NCI-H526 treated with DMSO at 0.1 percent for 48 hours (cell line): ENCODE results near the gene RSRC1.
"Not testable (repeated sequence)": the region's sequence is repeated elsewhere in the genome, so short reads cannot be mapped to it uniquely, and the experiment has no call there.

Experiments used
- DNase-seq: peaks from one replicate; lab custom pipeline; 2025; lab: John Stamatoyannopoulos, UW

RSRC1 gene

DNA sequence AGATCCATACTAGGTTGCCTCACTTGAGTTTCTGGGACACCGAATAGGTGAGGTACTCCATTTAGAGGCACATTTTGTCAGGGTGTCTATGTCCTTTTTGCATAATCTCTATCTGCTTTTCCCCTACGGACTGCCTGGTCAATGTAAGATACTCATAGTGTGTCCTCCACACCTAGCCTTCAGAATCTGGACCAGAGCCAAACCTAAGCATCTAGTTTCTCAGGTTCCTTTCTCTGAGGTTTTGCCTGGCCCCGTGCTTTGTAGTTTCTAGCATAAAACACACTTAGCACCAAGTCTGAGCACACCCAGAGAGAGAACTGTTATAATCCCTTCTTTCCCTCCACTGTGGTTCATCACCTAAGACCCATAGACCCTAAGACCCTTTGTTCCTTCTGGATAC is 355.2 kb downstream of the RSRC1 start:
- no peak for DNase-seq

DNA sequence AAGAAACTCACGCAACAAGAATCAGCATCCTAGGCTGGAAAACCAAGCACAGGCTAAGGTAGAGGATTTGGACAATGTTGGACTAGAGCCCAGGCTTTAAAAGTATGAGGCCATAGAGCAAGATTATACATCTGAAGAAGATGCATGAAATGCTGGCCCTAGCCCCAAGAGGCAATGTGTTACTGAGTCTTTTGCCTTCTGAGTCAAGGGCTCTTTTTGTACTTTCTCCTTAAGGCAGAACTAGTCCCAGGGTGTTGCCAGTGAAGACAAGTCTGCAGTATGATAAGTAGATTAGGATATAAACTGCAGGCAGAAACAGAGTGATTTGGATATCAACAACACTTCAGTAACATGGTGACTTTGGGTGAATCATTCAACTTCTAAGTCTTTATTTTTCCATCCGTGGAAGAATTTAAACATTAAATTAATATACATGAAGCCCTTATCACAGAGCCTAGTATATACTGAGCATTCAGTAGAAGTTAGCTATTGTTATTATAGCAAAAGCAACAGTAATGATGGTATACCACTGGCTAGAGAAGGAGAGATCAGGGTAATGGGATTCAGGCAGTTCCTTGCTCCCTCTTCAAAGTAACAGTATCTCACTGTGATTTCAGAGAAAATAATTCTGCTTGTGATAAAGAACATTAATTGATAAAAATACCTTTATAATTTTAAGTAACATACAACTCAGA is 361.2 kb downstream of the RSRC1 start:
- DNase-seq, result no peak

DNA sequence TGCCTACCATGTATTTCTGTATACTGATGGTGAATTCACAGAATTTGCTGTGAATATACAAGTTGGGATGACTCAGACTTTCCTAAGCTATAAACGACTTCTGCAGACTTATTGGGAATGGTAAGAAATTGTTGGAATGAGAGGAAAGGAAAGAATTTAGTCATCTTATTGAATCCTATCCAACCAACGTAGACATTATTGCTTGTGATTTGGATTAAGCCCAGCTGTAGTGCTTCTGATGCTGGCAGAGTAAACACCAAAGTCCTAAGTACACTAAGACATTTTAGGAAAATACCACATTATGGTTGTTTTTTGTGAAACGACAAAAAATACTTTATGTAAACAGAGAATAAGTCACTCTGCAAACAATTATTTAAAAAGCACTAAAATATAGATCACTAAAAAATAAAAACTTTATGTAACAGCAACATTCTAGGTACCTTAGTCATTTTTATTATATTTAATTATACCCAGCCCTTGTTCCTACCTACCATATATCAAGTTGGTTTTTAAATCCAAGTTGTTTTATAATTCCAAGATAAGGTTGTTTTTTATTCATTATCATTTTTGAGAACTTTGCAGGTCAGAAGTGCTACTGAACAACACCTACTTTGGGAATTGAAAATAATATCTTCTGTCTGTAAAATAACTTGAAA is 361.9 kb downstream of the RSRC1 start:
- DNase-seq, result no peak

DNA sequence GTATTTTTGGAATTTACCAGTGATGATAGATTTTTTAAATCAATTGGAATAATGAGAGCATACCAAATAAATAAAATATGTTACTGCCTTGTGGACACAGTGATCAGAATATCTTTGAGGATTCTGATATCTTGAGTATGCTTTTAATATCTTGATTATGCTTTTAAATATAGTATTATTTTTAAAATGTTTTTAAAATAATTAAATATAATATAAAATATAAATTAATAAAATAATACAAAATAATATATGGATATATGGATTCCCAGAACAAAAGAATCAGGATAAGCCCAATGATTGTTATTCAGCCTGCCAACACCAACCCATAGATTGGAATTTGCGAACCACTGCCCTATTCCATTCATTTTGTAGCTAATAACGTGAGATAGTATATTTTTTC is 369.2 kb downstream of the RSRC1 start:
- DNase-seq, result no peak

DNA sequence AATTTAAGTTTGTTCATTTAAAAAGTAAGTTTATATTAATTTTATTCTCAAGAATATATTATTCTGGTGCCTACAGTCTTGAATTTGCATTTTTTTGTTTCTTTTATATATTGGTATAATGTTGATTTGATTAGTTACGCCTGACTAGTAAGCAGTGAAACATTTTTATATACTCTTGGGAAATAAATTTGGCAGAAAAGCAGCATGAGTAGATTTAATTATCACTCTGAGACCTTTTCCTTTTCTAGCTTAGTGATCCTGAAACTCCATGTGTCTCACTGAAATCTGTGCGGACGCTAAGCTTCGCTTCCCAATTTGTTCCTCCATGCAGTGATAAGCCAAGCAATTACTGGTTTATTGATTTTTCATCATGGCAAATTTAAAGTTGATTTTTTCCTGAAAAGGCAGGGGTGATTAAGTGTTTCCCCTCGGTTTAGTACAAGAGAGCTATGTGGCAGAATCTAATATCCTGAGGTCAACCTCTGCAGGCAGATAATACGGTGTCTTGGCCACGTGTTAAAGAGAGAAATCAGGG is 373.9 kb downstream of the RSRC1 start:
- no peak for DNase-seq

DNA sequence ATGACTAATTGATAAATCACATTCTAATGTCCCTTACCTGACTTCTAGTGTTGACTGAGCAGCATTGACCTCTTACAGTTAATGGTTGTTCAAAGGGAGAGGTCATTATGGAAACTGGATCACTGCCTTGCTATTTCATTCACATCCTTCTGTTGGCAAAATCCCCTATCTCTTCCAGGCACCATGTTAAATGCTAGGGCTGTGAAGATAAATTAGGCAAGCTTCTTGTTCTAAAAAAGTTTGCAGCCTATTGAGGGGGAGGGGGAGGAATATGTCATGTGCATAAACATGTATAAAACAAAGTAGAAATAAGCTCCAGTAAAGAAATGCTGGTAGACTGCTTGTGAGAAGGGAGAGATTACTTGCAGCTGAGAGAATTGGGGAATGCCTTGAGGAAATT is 376.3 kb downstream of the RSRC1 start:
- DNase-seq, result no peak

DNA sequence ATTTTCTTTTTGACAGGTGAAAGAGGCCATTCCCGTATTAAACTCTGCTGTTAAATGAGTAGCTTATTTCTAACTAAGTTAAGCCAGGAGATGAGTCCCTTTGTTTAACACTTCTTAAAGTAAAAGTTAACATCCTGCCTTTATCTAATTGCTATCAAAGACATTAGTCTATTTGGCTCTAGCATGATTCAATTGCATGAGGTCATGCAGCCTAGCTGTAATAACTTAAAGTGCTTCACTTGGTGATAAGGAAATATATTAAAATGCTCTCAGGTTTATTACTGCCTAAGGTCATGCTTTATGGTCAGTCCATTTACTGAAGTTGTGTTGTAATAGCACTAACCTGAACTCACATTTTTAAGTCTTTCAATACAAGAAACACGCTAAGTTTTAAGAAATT is 378.8 kb downstream of the RSRC1 start:
- no peak for DNase-seq

DNA sequence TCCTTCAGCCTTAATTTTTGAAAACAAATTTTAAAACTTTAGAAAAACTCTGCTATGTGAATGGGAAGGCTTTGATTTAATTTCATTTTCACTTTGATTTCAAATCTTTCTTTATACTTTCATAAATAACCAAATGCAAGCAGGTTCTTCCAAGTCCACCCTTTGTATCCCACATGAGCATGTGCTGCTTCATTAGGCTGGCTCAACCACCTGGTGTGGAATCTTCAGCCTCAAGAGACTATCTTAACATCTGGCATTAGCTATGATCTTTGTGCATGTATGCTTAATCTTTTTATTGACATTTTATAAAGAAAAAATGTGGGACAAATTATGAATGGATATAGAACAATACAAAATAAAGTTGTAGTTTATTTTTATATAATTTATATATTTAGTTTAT is 379.3 kb downstream of the RSRC1 start:
- DNase-seq, result no peak

DNA sequence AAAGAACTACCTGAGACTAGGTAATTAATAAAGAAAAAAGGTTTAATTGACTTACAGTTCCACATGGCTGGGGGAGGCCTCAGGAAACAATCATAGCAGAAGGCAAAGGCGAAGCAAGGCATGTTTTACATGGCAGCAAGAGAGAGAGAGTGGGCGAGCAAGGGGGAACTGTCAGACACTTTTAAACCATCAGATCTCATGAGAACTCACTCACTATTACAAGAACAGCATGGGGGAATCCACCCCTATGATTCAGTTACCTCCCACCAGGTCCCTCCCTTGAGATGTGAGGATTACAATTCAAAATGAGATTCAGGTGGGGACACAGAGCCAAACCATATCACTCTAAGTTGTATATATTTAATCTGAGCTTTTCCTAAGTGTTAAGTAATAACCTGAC is 382.1 kb downstream of the RSRC1 start:
- DNase-seq, result no peak

DNA sequence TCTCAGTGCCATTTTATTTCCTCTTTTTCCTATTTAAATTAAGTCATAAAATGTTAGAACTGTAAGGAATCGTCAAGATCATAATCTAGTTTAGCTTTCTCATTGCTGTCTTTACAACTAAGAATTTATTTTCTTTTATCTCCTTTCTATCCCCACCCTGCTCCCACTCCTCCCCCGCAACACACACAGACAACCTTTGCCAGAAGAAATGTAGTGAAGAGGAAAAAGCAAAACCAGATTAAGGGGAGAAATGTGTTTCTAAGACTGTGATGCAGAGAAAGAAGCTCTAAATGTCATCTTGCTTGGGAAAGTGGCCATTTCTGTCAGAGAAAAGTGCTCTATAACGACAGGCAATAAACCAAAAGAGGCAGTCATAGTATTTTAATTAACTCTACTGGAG is 382.8 kb downstream of the RSRC1 start:
- DNase-seq, result no peak

DNA sequence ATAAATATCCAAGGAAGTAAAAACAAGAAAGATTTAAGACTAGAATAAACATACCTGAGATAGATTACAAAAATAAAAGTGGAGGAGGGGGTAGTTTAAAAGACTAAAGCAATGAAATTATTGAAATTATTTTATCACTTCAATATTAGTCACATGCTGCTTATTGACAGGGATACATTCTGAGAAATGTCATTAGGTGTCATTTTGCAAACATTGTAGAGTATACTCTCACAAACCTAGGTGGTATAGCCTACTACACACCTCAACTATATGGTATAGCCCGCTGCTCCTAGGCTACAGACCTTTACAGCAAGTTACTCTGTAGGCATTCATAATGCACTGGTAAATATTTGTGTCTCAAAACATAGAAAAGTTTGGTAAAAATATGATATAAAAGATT is 384.0 kb downstream of the RSRC1 start:
- DNase-seq, result no peak

DNA sequence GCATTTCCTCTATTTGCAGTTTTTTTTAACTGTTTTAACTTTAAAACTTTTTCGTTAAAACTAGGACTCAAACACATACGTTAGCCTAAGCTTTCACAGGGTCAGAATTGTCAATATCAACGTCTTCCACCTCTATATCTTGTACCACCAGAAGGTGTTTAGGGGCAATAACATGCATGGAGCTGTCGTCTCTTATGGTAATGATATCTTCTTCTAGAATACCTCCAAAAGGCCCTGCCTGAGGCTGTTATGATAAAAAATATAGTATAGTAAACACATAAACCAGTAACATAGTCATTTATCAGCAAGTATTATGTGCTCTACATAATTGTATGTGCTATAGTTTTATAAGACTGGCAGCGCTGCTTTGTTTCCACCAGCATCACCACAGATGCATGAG is 384.8 kb downstream of the RSRC1 start:
- DNase-seq, result no peak

DNA sequence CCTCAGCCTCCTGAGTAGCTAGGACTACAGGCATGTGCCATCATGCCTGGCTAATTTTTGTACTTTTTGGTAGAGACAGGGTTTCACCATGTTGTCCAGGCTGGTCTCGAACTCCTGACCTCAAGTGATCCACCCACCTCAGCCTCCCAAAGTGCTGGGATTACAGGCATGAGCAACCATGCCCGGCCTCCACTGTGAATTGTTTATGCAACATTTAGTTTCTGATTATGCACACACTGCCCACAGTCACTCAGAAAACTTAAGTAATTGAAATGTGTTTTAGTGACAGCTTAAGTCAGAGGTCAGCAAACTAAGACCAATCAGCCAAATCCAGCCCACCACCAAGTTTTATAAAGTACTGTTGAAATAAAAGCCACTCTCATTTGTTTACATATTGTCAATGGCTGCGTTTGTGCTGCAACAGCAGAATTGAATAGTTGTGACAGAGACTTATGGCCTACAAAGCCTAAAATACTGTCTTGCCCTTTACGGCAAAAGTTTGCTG is 385.6 kb downstream of the RSRC1 start:
- DNase-seq, result not testable (repeated sequence)

DNA sequence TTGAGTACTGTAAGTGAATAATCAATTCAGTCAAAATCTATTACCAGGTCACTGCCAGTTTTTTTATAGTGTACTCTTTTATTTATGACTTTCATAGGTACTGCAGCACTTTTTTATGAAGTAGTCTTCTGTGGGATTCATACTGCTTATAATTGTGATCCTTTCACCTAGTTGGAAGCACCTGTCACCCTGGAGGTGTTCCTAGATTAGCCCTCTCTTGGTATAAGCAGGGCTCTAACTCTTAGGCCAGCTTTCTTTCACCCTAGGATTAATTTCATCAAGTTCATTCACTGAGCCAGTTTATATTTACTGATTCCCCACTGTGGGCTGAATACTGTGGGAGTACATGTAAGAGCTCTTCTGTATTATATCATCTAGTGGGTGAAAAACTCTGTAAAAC is 395.2 kb downstream of the RSRC1 start:
- no peak for DNase-seq

DNA sequence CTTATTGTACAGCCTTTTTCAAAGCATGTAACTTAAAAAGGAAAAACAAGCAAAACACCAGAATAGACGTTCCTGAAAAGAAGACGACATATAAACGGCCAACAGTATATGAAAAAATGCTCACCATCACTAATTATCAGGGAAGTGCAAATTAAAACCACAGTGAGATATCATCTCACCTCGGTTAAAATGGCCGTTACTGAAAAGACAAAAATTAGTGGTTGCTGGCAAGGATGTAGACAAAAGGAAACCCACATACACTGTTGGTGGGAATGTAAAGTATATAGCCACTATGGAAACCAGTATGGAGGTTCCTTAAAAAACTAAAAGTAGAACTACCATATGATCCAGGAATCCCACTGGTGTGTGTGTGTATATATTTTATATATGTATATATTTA is 396.6 kb downstream of the RSRC1 start:
- DNase-seq, result no peak

DNA sequence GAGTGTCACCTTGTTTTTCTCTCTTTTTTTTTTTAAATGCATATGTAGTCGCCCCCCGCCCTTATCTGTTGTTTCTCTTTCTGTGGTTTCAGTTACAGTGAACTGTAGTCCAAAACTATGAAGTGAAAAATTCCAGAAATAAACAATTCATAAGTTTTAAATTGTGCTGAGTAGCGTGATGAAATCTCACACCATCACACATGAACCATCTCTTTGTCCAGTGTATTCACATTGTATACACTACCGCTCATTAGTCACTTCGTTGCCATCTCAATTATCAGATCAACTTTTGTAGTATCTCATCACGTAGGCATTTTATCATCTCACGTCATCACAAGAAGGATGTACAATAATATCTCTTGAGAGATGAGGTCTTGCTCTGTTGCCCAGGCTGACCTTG is 398.6 kb downstream of the RSRC1 start:
- DNase-seq, result no peak

DNA sequence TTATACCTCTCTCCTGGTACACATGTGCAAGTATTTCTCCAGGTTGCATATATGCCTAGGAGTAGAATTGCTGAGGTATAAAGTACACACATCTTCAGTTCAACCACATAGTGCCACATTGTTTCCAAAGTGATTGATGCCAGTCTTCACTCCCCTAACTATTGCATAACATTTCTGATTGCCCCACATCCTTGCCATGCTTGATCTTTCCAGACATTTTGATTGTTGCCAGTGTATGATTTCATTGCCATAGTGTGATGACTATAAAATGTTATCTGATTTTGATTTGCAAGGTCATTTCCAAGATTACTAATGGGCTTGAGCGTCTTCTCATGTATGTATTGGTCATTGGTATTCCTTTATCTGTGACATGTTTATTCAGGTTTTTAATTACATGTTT is 400.0 kb downstream of the RSRC1 start:
- no peak for DNase-seq

DNA sequence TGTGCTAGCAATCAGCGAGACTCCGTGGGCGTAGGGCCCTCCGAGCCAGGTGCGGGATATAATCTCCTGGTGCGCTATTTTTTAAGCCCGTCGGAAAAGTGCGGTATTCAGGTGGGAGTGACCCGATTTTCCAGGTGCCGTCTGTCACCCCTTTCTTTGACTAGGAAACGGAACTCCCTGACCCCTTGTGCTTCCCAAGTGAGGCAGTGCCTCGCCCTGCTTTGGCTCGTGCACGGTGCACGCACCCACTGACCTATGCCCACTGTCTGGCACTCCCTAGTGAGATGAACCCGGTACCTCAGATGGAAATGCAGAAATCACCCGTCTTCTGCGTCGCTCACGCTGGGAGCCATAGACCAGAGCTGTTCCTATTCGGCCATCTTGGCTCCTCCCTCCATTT is 406.8 kb downstream of the RSRC1 start:
- not testable (repeated sequence) for DNase-seq

DNA sequence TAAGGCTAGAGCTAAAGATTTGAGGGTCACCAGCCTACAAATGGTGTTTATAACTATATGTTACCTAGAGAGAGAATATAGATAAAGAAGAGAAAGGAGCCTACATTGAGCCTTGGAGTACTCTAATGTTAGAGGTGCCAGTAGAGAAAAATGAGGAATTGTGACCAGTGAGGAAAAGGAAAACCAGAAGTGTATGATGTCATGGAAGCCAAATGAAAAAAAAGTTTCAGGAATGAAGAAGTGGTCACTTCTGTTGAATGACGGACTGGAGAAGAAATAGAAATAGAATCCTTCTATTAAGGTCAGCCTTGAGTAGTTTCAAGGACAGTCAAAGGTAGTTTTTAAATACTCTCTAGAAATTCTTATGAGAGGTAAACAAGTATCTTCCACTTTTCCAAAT is 409.9 kb downstream of the RSRC1 start:
- DNase-seq, result no peak

DNA sequence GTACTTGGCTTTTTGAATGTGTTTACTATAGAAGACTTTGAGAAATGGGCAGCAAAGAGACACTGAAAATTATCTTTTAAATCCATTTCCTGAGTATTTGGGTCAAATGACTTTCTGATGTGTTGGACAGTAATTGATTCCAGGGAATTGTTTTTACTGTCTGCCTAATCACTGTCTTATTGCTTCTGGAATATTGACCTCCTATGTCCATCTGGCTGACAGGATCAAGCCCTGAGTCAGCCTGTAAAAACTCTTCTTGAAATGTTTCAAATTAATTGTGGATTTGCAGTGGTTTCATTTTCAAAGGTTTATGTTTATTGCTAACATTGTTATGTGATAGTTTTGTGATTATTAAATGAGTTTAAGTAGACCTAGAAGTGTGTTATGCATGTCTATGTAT is 410.5 kb downstream of the RSRC1 start:
- DNase-seq, result no peak

DNA sequence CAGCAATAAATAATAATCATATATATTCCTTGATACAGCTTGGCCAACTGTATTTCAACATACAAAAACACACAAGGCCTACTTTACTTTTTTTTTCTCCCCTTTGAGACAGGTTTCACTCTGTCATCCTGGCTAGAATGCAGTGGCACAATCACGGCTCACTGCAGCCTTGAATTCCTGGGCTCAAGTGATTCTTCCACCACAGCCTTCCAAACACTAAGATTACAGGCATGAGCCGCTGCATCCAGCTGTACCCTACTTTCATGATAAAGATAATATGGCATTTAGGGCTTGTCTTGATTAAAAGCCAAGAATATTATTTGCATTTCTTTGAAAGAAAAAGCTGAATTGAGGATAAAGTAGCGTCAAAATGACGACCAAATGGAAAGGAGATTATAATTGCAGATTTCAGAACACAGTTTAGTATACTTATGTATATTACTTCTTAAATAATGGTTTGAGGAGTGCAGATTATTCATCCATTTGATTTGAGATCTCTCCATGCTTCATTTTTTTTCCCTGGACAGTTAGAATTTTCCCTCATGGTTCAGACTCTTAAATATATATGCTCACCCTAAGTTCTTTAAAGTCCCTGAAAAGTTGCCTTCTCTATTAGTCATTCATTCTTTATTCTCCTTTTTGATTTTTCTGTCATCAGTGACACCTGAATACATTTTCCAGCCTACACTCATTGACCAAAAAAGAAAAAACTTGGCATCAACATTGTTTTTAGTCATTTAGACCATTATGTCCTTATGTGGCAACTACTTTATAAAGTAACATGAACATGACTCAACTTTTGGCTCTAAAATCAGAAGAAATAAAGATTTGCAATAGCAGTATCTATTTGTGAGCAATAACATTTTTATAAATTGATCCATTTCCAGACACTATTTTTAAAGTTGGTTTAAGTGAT is 412.6 kb downstream of the RSRC1 start:
- DNase-seq, result no peak

DNA sequence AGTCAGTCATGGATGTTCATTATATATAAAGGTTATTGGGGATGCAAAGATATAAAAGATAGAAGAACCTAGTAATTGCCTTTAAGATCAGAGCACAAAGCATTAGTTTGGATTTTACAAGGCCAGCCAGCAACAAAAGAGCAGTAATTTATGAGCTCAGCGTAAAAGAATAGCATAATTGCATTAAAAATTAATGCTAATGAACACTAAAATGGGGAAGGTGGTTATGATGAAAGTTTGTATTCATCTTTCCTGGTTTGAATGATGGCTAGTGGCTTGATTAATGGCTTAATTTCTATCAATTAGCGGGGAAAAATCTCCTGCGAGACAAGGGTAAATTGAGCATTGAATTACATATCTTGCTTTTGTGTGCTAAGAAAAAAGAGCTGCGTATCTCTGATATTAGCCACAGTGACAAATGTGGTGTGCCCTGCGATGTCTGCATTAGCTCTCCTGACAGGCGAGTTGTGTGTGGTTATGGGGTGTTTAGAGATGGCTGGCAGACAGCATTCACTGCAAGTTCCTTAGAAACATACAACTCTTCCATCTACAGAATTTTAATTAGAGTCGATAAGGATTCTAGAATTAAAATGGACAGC is 418.3 kb downstream of the RSRC1 start:
- DNase-seq, result no peak
